ENCODE data around the gene TOMM40.
"Not testable (repeated sequence)": the region's sequence is repeated elsewhere in the genome, so short reads cannot be mapped to it uniquely, and the experiment has no call there.

- TF ChIP-seq ZNF232 (CRISPR knock-in tag; IDR thresholded peaks at IDR 0.05); CHD2 (IDR thresholded peaks at IDR 0.05; ENCODE audit: low read depth, low read length); POLR2AphosphoS5 (IDR thresholded peaks at IDR 0.05; ENCODE audit: control insufficient read depth, insufficient read depth, low read depth, low read length): not testable (repeated sequence)
- TF ChIP-seq, protein P1, sequence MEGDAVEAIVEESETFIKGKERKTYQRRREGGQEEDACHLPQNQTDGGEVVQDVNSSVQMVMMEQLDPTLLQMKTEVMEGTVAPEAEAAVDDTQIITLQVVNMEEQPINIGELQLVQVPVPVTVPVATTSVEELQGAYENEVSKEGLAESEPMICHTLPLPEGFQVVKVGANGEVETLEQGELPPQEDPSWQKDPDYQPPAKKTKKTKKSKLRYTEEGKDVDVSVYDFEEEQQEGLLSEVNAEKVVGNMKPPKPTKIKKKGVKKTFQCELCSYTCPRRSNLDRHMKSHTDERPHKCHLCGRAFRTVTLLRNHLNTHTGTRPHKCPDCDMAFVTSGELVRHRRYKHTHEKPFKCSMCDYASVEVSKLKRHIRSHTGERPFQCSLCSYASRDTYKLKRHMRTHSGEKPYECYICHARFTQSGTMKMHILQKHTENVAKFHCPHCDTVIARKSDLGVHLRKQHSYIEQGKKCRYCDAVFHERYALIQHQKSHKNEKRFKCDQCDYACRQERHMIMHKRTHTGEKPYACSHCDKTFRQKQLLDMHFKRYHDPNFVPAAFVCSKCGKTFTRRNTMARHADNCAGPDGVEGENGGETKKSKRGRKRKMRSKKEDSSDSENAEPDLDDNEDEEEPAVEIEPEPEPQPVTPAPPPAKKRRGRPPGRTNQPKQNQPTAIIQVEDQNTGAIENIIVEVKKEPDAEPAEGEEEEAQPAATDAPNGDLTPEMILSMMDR (IDR thresholded peaks at IDR 0.05 in 2 of 3, conservative IDR thresholded peaks at IDR 0.05 in 1 of 3; ENCODE audit: insufficient read depth in 2 of 3, low read depth in 1 of 3, low read length in 3 of 3) = not testable (repeated sequence)
- TF ChIP-seq, protein P2, sequence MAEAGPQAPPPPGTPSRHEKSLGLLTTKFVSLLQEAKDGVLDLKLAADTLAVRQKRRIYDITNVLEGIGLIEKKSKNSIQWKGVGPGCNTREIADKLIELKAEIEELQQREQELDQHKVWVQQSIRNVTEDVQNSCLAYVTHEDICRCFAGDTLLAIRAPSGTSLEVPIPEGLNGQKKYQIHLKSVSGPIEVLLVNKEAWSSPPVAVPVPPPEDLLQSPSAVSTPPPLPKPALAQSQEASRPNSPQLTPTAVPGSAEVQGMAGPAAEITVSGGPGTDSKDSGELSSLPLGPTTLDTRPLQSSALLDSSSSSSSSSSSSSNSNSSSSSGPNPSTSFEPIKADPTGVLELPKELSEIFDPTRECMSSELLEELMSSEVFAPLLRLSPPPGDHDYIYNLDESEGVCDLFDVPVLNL (CRISPR knock-in tag; IDR thresholded peaks at IDR 0.05; ENCODE audit: low read depth) = not testable (repeated sequence)
Measured at GRCh38 chr19:44926245-44927077, 35.4 kb downstream of the TOMM40 start.

Data from K562 (cell line).